ENCODE results near the gene ACADS.
A peak's percentile ranks its signal among the peaks of the same experiment; 100 is the strongest.

The ACADS gene

DNA sequence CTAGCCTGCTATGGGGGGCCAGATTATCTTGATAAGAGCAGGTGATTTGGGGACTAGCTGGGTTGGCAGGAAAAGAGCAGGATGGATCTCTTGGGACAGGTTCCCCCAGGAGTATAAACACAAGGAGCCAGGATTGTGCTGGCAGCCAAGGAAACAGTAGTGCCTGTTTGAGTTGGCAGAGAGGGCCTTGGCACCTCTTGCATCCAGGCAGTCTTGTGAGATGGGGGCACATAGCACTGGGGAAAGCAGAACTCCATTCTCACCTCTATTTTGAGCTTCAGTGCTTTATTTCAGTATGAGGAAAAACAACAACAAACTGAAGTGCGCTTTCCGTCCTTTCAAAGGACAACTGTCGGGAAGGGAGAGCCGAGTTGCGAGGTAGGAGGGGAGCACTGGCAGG, 24.7 kb upstream of the ACADS start:
- no peak for DNase-seq (ENCODE audit: low read depth)

GRCh38 chr12:120702637-120703036, 23.0 kb upstream of the ACADS start:
- peak; percentile 79 for DNase-seq (ENCODE audit: low read depth)

GRCh38 chr12:120703311-120703942, 22.2 kb upstream of the ACADS start:
- DNase-seq (ENCODE audit: low read depth), result no peak

- no peak for DNase-seq (ENCODE audit: low read depth)
Measured at GRCh38 chr12:120705618-120706017, 20.0 kb upstream of the ACADS start.

DNA sequence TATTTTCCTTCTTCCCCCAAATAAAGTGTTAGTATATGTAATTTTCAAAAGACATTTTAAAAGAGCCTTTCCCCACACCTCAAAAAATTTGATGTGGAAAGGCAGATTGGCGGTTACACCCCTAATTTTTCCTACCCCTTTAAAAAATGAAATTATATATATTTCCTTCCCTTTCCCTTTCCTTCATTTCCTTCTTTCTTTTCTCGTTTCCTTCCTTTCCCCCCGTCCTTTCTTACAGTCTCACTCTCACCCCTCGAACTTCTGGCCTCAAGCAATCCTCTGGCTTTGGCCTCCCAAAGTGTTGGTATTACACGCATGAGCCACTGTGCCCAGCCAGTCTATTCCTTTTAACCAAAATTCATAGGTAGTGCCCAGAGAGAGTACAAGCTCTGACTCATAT, 19.6 kb upstream of the ACADS start:
- no peak for DNase-seq (ENCODE audit: low read depth)

- DNase-seq (ENCODE audit: low read depth), result no peak
Measured at GRCh38 chr12:120708651-120709050, 17.0 kb upstream of the ACADS start.

- DNase-seq (ENCODE audit: low read depth), result peak; percentile 58
Measured at GRCh38 chr12:120710031-120710804, 15.4 kb upstream of the ACADS start, which contains the start of gene UNC119B. UNC119B (plus strand) TSS chr12:120710458; CDS start chr12:120710475, 17 bp downstream.

DNA sequence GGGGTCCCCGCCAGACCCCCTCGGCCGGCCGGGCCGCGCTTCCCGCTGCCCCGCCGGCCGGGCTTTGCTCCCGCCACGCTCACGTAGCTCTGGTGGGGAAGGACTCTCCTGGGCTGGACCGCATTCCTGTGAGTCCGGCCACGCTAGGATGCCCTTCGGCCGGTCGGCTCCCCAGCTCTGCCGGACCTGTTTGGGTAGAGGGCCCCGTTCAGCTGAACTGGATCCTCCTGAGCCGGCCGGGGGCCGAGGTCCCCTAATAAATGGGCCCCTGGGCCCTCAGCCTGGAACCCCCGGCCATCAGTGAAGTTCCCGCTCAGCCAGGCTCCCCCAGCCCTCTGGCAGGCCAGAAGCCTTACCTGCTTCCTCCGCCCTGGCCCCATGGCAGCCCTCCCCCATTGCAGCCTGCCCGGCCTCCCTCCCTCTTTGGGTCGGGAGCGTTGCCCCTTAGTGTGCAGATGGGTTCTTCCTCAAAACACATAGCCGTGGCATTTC, 14.8 kb upstream of the ACADS start:
- no peak for DNase-seq (ENCODE audit: low read depth)

- DNase-seq (ENCODE audit: low read depth), result no peak
Measured at GRCh38 chr12:120711411-120711810, 14.2 kb upstream of the ACADS start.

DNA sequence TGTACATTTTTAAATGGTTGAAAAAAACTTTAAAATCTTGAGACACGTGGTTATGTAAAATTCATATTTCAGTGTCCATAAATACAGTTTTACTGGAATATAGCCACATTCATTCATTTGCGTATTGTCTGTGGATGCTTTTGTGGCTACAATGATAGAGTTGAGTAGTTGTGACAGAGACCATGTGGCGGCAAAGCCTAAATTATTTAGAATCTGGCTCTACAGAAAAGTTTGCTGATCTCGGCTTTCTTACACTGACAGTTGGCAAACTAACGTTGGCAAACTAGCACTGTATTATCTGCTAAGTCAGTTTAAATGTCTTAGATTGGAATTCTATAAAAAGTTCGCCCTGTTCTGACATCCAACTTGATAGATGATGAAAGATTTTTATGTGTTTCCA, 13.0 kb upstream of the ACADS start:
- DNase-seq (ENCODE audit: low read depth), result no peak

DNA sequence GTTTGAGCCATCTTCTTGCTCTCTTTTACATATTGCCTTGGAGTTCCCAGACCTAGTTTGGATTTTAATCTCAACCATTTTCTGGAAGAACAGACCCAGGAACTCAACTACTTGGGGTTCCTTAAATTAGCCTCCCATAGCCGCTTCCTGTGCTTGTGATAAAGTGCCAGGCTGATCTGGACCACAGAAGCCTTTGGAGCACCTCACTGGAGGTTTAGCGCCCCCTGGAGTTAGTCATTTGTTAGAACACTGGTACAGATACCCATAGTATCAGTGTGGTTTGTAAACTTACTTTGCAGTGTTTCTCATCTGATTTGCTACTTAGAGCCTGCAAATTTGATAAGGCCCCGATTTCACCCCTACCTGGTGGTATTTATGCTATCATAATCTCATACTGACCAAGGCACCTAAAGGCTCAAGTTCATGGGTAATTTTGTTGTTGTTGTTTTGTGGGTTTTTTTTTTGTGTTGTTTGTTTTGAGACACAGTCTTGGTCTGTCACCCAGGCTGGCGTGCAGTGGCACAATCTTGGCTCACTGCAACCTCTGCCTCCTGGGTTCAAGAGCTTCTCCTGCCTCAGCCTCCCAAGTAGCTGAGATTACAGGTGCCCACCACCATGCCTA, 11.7 kb upstream of the ACADS start:
- DNase-seq (ENCODE audit: low read depth), result peak; percentile 76

GRCh38 chr12:120718055-120718454, 7.6 kb upstream of the ACADS start:
- no peak for DNase-seq (ENCODE audit: low read depth)

DNA sequence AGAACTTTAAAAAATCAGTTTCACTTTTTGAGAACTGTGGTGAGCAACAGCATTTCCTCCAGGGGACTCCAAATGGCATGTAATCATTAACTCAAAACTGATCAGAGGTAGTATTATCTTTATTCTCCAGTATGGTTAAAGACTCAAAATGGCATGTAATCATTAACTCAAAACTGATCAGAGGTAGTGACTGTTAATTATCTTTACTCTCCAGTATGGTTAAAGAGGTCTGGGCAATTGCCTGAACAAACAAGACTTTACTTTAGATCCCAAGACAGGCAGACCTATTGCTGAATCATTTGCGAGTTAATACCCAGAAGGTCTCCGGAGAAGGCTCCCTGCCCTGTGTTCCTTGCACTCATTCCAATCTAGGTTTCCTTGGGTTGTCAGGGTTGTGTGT, 6.6 kb upstream of the ACADS start:
- no peak for DNase-seq (ENCODE audit: low read depth)

GRCh38 chr12:120719496-120720233, 6.0 kb upstream of the ACADS start:
- DNase-seq (ENCODE audit: low read depth), result peak; percentile 64

- peak; percentile 90 for DNase-seq (ENCODE audit: low read depth)
Measured at GRCh38 chr12:120720234-120720986, 5.2 kb upstream of the ACADS start.

DNA sequence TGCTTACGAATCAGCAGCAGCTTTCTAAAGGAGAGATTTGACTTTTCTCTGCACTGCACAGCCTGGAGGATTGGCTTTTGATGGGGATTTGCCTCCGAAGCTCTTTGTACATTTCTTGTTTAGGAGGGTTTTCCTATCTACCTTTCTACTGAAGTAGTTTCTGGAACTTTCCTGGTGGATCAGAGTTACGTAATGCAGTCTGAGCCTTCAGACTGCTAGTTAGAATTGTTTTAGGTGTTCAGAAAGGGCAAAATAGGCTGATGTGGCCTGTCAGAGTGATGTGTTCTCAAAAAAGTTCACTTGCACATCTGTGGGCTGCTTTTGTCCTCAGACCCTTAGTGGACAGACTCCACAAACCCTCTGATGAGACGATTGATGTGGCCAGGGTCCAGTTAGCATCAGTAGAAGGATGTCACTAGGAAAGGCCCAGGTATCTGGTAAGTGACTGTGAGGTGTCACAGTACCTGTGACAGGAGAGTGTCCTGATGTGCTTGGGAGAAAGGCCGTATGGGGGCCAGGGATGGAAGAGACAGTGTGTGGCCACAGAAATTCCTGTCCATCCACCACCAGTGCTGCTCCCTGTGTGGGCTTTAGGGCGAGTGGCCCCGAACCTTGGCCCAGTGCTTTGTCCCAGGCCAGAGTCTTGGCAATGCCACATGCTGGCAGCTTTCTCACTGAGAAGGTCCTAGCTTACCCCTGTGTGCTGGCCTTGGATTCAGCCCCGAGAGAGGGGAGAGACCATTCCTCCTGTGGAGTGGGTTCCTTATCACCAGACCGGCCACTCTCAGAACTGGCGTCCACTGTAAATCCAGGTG, 4.4 kb upstream of the ACADS start:
- no peak for DNase-seq (ENCODE audit: low read depth)

- DNase-seq (ENCODE audit: low read depth), result no peak
Measured at GRCh38 chr12:120721866-120722265, 3.8 kb upstream of the ACADS start.

DNA sequence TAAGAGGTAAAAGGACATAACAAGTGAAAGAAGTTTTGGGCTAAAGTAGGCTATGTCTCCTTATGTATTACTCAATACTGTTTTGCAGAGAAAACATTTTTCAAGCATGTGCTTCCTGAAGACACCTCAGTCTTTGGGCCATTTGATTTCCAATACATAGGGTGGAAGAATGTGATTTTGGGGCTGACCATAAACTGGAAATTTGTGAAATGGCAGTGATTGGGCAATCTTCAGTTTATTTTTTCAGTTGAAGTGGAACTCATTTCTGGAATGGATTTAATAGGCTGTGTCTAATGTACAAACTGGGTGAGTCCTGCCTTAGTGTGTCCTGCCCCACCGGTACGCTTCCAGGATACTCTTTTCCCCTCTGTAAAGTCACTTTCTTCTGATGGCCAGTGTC, 2.8 kb upstream of the ACADS start:
- no peak for DNase-seq (ENCODE audit: low read depth)

- DNase-seq (ENCODE audit: low read depth), result no peak
Measured at GRCh38 chr12:120724720-120725119, 906 bp upstream of the ACADS start.

DNA sequence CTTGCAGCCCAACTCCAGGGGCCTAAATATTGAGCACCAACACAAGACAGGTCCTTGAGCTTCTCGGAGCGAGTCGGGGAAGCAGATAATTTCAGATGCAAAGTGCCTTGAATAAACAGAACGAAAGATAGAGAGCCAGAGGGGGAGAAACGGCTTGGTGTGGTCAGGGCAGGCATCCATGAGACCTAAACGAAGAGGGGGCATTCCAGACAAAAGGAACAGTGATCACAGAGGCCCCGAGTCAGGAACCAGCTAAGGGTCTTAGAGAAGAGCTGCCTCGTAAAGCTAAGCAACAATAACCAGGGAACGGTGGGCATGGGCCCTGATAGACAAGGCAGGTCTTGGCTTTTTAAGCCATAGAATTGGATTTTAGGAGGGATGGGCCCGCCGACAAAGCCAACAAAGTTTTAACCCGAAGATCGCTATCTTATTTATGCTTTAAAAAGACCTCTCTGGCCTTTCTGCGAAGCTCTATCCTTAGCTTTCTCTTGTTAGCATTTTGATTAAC, 421 bp upstream of the ACADS start:
- no peak for DNase-seq (ENCODE audit: low read depth)

DNA sequence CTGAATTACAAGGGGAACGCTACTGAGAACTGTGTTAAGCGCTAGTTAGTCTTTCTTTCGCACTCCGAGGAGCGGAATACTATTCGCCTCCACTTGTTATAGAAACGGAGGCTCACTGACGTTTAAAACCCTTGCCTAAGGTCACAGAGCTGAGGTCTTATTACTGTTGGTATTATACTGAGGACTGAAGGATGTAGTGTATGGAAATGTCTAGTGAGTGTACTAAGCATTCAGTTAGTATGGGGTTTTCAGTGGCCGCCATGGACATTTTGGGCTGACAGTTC, 826 bp downstream of the ACADS start:
- no peak for DNase-seq (ENCODE audit: low read depth)

Measured in amniotic epithelial cell (primary cell).